ENCODE measurements around the gene CNTD1.
"Not testable (repeated sequence)": the region's sequence is repeated elsewhere in the genome, so short reads cannot be mapped to it uniquely, and the experiment has no call there.

Gene CNTD1, protein sequence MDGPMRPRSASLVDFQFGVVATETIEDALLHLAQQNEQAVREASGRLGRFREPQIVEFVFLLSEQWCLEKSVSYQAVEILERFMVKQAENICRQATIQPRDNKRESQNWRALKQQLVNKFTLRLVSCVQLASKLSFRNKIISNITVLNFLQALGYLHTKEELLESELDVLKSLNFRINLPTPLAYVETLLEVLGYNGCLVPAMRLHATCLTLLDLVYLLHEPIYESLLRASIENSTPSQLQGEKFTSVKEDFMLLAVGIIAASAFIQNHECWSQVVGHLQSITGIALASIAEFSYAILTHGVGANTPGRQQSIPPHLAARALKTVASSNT

DNA sequence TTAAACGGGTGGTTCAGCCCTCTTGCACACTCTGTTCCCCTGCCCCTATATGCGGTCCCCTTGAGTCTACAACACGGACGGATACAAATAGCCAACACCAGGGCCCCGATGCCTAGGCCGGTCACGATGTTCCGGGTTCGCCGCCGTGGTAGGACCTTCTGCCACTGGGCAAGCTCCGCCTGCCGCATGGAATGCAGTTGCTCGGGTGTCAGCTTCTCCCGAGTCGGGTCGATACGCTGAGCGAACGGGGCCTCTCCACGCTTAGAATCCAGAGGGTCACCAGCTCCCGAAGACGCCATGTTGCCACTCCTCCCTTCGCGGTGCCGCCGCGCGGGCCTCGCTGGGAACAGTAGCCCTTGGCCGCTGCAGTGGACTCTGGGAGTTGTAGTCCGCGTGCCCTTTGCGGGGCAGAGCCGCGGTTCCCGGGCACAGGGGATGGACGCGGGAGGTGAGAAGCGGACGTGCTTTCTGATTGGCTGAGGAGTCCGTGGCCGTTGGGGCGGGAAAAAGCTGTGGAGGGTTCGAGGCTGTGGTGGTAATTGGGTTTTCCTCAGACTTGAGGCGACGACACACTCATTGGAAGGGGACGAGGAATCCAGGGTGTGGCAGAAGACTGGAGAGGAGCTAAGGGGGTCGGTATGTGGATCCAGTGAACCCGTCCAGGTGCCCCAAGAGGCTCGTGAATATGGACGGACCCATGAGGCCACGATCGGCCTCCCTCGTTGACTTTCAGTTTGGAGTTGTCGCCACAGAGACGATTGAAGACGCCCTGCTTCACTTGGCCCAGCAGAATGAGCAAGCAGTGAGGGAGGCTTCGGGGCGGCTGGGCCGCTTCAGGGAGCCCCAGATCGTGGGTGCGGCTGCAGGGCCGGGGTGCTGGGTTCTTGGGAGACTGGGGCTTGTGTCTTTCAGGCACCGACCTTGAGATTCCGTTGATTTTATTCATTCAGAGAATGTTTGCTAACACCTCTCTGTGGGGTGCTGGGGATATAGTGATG is at the start of gene CNTD1, which contains the start of gene COA3:
Gene CNTD1 (plus strand): TSS at position 479 of the 998 bp plus-strand sequence. CDS start 207 bp downstream, at position 686.
Gene COA3 (minus strand): TSS at position 322 of the 998 bp plus-strand sequence. CDS start 23 bp downstream, at position 299.
- DNase-seq: peak; percentile 29

DNA sequence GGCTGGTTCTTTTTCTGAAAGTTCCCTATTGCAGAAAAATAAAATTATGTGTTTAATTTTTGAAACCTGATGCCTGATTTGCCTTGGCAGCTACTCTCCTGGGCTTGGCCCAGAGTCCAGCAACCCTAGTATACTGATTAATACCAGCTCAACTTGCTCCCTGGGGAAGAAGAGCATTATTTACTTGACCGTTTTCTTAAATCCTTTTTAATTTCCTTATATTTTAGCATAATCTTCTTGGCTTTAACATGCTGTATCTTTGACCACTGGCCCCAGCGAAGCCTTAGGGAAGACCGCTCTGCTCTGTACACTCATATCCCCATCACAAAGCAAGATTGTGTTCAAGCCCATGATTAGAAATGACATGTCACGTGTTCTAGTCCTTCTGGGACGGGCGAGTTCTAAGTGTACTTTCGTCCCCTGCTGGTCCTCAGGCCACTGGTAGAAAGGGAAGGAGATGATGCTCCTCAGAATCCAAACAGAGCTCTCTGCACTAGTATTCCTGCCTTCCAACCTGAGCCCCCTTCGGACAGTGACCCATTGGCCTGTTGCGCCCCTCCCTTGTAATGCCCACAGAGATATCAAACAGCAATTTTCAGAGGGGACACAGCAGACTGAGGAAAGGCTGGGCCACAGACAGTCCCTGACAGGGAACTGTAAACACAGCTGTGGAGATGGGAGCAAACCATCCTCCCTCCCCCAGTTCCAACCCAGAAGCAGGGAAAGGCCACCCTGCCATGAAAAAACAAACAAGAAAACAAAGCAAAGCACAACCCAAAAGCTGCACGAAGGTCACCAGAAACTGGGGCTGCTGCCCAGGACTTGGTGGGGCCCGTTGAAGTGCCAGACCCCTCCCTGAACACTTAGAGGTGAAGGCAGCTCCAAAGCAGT is 49.5 kb upstream of the CNTD1 start:
- no peak for DNase-seq

DNA sequence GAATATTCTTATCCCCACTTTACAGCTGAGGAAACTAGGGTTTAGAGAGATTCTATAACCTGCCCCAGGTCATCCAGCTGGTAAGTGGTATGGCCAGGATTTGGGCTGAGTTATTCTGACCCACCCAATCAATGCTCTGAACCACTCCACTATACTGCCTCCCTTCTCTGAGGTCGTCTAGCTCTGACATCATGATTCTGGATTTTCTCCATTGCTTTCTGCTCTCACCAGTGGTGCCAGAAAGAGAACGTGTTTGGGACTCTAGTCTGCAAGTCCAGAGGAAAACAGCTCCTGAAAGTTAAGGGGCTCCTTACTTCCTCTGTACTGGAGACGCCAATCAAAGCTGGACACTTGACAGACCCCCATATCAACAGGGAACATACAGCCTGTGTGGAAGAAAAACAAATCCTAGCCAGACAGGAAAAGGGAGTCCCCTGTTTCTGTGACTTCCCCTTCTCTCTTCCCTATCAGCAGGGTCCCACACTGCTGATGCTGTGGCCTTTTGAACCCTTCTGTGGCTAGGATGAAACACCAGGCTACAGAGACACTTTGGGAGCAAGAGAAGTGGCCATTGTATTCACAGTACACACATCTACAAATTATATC is 47.8 kb upstream of the CNTD1 start:
- peak; percentile 8 for DNase-seq

DNA sequence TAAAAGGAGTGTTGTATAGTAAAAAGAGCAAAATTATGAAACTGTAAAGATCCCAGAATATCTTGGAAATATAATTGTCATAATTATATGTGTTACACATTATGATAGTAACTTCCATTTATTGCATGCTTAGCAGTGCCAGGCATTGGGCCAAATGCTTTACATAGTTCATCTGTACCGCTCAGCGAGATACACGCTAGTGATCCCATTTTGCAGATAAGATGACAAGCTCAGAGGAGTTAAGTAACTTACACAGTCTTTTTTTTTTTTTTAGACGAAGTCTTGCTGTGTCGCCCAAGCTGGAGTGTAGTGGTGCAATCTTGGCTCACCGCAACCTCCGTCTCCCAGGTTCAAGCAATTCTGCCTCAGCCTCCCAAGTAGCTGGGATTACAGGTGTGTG is 47.0 kb upstream of the CNTD1 start:
- DNase-seq: no peak

DNA sequence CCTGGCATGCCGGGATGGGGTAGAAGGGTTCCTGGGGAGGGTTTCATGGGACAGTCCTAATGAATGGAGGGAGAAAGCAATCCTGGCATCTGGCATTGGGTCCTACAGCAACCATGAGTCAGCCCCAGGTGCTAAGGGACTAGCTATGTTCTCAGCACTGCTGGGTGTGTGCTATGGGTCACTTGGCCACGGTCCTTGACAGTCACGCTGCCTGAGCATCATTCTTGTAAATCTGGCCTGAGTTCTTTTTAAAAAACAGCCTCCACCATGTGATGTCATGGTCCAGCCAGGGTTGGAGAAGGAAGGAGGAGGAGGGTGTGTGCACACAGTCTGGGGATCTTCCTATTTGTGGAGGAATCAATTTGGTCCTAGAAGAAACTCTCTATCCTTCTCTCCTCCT is 43.9 kb upstream of the CNTD1 start:
- DNase-seq: no peak

DNA sequence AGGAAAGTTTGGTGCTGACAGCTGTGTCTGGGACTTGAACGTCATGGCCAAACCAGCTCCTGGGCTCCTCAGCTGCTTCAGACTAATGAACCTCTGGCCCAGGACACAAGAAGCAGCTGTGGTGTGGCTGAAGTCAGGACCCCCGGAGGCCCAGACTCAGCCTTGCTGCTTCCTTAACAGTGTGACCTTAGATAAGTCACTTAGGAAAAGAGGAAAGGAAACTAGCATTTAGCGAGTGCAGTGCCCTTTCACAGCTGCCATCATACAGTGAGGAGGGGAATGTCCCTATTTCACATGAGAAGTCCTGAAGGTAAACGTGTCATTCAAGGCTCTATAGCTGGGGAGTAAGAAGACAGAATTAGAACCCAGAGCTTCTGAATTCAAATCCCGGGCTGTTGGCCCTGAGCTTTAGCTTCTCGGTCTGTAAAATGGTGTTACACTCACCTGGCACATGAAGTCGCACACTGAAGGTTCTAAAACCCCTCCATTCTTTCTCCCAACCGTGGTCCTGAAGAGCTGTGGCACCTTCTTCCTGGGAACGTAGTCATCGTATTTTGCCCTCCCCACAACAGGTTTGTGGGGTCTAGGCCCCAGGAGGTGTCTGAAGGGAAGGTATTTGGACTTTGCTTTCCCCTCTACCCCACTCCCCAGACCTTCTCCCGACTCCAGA is 38.5 kb upstream of the CNTD1 start:
- no peak for DNase-seq

DNA sequence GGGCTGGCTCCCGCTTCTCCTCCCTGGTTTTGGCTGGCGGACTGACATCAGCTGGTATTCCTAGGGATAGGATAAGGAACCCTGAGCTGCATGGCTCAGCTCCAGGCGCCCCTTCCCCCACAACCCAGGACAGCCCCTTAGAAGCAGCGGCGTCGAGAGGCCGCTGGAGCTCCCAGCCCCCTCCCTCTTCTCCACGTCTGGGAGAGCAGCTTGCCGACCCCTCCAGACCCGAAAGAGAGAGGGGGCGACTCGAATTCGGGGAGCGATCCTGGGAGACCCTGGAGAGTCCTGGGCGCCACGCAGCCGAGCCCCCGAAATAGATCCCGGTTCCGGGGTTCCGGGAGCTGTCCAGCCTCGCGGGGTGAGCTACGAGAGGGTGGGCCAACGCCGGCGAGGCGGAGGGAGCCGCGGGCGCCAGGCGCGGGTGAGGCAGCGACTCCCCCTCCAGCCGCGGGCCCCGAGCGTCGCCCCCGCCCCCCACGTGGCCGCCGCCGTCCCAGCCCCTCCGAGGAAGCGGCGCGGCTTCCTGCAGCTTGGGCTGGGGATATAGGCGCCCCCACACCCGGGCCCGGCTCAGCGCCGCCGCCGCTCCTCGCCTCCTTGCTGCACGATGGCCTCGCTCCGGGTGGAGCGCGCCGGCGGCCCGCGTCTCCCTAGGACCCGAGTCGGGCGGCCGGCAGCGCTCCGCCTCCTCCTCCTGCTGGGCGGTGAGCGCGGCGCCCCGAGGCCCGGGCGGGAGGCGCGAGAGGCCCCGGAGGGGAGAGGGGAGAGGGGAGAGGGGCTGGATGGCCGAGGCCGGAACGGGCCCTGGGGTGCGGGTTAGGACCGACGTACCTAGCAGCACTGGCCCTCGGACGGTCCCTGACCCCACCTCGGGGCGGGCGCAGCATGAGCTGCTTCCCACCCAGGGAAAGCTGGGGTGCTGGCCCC is 37.7 kb upstream of the CNTD1 start, which contains the start of gene RAMP2:
Gene RAMP2 (plus strand): TSS at position 576 of the 930 bp plus-strand sequence. CDS start 35 bp downstream, at position 611.
- DNase-seq: no peak

DNA sequence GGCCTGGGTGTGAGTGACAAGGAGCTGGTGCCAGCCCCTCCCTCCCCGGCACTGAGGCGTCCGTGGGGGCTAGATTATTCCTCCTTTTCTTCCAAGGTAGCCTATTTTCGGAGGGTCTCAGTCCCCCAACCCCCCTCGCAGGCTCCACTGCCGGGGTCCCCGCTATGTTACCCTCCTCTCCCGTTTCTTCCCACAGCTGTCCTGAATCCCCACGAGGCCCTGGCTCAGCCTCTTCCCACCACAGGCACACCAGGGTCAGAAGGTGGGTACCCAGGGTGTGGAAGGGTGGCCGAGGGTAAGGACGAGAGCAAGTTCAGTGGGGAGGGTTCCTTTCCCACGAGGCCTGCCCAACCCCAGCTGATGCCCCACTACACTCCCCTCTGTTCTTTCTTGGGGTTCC is 37.0 kb upstream of the CNTD1 start:
- DNase-seq: no peak

DNA sequence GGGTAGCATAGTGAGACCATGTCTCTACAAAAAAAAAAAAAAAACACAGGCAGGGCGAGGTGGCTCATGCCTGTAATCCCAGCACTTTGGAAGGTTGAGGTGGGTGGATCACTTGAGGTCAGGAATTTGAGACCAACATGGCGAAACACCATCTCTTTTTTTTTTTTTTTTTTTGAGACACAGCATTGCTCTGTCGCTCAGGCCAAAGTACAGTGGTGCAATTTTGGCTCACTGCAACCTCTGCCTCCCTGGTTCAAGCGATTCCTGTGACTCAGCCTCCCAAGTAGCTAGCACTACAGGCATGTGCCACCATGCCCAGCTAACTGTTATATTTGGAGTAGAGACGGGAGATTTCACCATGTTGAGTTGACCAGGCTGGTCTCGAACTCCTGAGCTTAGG is 32.5 kb upstream of the CNTD1 start:
- no peak for DNase-seq

DNA sequence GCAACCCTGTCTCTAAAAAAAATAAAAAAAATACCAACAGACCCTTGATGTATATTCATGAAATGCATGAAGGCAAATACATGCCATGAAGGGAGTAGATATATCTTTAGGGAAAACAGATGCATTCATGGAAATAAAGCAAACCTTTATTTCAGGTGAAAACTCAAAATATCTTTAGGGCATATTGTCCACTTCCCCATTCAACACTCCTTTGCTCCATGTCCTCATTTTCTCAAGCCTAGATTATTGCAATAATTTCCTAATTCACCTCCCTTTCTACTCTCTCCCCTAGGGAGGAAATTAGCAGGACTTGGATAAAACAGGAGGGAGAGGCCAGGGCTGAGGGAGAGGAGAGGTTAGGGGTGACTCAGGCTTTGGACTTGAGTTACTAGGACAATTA is 31.1 kb upstream of the CNTD1 start:
- no peak for DNase-seq

DNA sequence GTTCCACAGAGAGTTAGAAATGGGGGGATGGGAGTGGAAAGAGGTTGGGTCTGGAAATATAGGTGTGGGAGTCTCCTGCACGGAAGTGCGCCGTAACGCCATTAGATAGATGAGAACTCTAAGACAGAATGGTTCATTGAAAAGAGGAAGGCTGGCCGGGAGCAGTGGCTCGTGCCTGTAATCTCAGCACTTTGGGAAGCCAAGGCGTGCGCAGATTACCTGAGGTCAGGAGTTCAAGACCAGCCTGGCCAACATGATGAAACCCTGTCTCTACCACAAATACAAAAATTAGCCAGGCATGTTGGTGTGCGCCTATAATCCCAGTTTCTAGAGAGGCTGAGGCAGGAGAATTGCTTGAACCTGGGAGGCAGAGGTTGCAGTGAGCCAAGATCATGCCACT is 30.7 kb upstream of the CNTD1 start:
- DNase-seq: not testable (repeated sequence)

DNA sequence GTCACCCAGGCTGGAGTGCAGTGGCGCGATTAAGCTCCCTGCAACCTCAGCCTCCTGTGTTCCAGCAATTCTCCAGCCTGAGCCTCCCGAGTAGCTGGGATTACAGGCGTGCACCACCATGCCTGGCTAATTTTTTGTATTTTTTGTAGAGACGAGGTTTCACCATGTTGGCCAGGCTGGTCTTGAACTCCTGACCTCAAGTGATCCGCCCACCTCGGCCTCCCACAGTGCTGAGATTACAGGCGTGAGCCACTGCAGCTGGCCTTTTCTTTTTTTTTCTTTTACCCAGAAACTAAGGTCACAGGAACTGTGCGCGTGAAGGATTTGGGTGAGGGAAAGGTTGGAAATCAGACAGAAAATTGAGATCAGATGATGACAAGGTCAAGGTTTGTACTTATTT is 28.7 kb upstream of the CNTD1 start:
- not testable (repeated sequence) for DNase-seq

DNA sequence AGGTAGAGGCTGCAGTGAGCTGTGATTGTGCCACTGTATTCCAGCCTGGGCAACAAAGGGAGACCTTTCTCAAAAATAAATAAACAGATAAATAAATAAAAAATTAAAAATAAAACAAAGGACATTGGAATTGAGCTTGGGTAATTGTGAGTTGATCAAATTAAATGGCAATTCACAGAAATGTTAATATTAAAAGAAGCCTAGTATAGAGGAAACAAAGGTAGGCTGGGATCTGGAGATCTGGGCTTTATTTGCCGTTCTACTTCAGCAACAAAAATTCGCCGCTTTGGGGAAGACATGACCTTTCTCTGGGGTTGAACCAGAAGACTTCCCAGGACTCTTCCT is 25.7 kb upstream of the CNTD1 start:
- DNase-seq: no peak

DNA sequence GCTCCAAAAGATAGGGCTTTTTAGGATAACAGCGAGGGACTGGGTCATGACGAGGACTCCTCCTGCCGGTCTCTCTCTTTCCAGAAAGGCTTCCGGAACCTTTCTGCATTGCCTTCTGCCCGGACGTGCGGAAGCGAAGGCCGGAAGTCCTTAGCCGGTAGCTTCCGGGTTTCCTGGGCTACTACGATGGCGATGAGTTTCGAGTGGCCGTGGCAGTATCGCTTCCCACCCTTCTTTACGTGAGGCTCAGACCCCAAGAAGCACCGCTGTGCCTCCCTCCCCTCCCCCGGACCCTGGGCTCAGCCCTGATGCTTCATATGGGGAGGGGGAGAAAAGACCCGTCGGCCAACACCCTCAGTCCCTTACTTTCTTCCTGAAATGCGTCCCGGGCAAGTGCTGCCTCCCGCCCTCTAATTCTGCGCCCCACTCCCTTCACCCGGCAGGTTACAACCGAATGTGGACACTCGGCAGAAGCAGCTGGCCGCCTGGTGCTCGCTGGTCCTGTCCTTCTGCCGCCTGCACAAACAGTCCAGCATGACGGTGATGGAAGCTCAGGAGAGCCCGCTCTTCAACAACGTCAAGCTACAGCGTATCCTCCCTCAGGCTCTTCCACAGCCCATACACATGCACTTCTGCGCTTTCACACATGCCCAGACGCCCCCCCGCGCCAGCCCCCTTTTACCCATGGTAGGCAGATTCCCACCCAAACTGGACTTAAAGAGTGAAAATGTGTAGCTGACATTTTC is 25.2 kb upstream of the CNTD1 start, which contains the start of gene VPS25:
Gene VPS25 (plus strand): TSS at position 160 of the 746 bp plus-strand sequence. CDS start 27 bp downstream, at position 187.
- DNase-seq: peak; percentile 44

DNA sequence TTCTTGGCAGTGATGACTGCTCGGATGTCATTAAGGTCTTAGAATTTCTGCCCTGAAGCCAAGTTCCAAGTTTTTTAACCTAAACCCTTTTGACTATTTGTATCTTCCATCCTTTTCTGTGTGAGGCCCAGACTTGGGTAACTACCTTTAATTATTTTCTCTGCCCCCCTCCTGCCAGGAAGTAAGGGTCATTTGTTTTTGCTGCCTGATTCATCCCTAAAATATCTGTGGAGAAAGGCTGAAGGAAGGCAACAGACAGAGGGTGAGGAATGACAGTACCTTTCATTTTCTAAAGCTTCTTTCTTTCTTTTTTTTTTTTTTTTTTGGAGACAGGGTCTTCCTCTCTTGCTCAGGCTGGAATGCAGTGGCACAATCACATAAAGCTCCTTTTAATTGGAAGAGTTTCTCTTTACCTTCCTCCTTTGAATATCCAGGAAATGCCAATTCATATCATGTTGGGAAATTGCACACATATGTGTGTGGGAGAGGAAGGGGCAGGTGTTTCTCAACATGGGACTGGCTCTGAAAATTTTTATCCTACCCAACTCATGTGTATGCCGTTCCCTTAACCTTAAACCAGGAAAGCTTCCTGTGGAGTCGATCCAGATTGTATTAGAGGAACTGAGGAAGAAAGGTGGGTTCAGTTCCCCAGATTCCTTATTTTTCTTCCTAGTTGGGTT is 24.5 kb upstream of the CNTD1 start:
- DNase-seq: peak; percentile 23

DNA sequence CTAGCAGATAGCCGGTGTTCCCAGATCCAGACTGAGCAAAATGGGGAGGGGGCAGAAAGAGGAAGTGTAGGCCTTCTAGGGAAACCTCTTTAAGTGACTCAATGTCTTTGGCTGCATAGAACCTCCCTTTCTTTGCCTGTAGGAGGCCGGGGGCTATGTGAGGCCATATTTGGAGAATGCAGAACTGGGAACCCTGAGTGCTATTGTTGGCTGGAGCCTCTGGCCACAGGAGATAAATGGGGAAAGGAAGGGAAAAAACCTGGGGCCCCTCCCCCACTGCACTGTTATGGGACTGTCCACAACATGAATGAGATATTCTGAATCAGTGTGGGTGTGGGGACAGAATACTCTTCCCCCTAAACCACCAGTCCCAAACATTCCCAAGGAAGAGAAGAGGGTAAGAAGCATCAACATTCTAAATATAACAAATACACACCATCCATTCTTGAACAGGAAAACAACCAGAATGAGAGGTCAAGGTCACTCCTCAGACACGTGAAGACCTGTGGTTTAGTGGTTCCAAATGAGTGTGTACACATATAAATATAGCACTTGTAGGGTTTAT is 23.0 kb upstream of the CNTD1 start:
- no peak for DNase-seq

DNA sequence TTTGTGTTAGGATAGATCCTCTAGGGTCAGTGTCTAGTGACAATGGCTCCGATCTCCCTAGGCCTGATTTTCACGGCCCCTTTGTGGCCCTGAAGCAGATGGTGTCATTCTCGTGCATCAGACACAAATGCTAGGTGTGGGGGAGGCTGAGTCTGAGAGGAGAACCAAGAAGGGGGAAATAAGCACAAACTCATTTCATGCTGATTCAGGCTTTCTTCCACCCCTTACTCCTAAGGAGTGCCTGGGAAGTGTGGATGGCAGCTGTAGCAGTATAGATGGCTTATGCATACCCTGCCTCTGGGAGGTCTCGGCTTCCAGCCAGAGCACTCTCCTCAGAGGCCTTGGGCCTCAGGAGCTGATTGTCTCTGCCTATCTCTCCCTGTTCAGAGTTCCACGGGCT is 20.1 kb upstream of the CNTD1 start:
- no peak for DNase-seq

DNA sequence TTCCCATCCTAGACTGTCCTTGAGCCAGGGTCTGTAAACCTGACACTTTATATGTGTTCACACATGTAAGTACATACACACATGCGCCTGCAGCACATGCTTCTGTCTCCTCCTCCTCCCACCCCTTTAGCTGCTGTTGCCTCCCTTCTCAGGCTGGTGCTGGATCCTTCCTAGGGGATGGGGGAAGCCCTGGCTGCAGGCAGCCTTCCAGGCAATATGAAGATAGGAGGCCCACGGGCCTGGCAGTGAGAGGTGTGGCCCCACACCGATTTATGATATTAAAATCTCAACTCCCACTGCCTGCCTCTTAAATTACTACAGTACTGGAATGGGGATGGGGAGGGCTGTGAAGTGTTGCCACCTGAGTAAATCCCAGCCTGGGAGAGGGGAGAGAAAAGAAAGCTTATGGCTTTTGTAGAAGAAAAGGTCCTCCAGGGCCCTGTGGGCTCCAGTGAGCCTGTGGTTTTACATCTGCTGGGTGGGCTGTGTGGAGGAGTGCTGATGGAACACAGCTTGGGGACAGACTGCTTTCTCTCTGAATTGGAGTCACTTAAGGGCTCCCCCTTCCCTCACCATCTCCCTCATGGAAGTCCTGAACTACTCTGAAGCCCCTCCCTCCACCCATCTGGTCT is 19.2 kb upstream of the CNTD1 start:
- no peak for DNase-seq
